NCI-H1694 treated with DMSO at 0.1 percent for 48 hours (cell line): ENCODE measurements around the gene TMEM176A.
"Not testable (repeated sequence)": the region's sequence is repeated elsewhere in the genome, so short reads cannot be mapped to it uniquely, and the experiment has no call there.

Experiments
- DNase-seq: peaks from one replicate; lab custom pipeline; 2025; lab: John Stamatoyannopoulos, UW

Gene TMEM176A

GRCh38 chr7:150800581-150801241, at the start of gene TMEM176A:
Gene TMEM176A, plus strand, starts transcription at chr7:150800769. Its CDS starts 782 bp downstream, at chr7:150801551.
- DNase-seq: no peak

- no peak for DNase-seq
Measured at GRCh38 chr7:150751702-150752101, 48.9 kb upstream of the TMEM176A start.

- DNase-seq: no peak
Measured at GRCh38 chr7:150753239-150753638, 47.3 kb upstream of the TMEM176A start.

- DNase-seq: peak; percentile 17
Measured at GRCh38 chr7:150753826-150754603, 46.6 kb upstream of the TMEM176A start.

GRCh38 chr7:150754951-150755350, 45.6 kb upstream of the TMEM176A start:
- no peak for DNase-seq

GRCh38 chr7:150755473-150756099, 45.0 kb upstream of the TMEM176A start:
- DNase-seq: no peak

GRCh38 chr7:150756166-150756565, 44.4 kb upstream of the TMEM176A start:
- no peak for DNase-seq

GRCh38 chr7:150756858-150757257, 43.7 kb upstream of the TMEM176A start:
- peak; percentile 4 for DNase-seq

- DNase-seq: no peak
Measured at GRCh38 chr7:150759479-150759878, 41.1 kb upstream of the TMEM176A start.

GRCh38 chr7:150766334-150766709, 34.2 kb upstream of the TMEM176A start:
- no peak for DNase-seq

- no peak for DNase-seq
Measured at GRCh38 chr7:150769768-150770167, 30.8 kb upstream of the TMEM176A start.

GRCh38 chr7:150774131-150774530, 26.4 kb upstream of the TMEM176A start:
- DNase-seq: not testable (repeated sequence)

GRCh38 chr7:150778014-150778737, 22.4 kb upstream of the TMEM176A start:
- no peak for DNase-seq

GRCh38 chr7:150778738-150779301, 21.7 kb upstream of the TMEM176A start:
- peak; percentile 81 for DNase-seq

GRCh38 chr7:150780292-150780691, 20.3 kb upstream of the TMEM176A start:
- DNase-seq: no peak

GRCh38 chr7:150781103-150781502, 19.5 kb upstream of the TMEM176A start:
- no peak for DNase-seq

GRCh38 chr7:150781961-150782360, 18.6 kb upstream of the TMEM176A start:
- DNase-seq: no peak

GRCh38 chr7:150784120-150784736, 16.3 kb upstream of the TMEM176A start:
- DNase-seq: no peak

GRCh38 chr7:150784954-150785353, 15.6 kb upstream of the TMEM176A start:
- DNase-seq: no peak

GRCh38 chr7:150787321-150788281, 13.0 kb upstream of the TMEM176A start:
- DNase-seq: peak; percentile 11
